AML-193 (cell line): Measurements from ENCODE around the gene UMAD1.

Experiments used
- DNase-seq, 2 experiments: peaks; one replicate each; lab custom pipeline; 2025; lab: John Stamatoyannopoulos, UW

UMAD1 gene

GRCh38 chr7:7688956-7689355 lies 48.4 kb downstream of the UMAD1 start:
- DNase-seq, result no peak

GRCh38 chr7:7693881-7694280 lies 53.3 kb downstream of the UMAD1 start:
- DNase-seq, result no peak

- no peak for DNase-seq
These were observed 54.0 kb downstream of the UMAD1 start for GRCh38 chr7:7694542-7694941.

GRCh38 chr7:7695111-7695817 lies 54.7 kb downstream of the UMAD1 start:
- no peak for DNase-seq

GRCh38 chr7:7696458-7697119 lies 56.0 kb downstream of the UMAD1 start:
- no peak for DNase-seq

- DNase-seq, result no peak
These were observed 58.4 kb downstream of the UMAD1 start for GRCh38 chr7:7698930-7699329.

- DNase-seq, result no peak
These were observed 58.8 kb downstream of the UMAD1 start for GRCh38 chr7:7699380-7699779.

GRCh38 chr7:7699970-7700369 lies 59.4 kb downstream of the UMAD1 start:
- no peak for DNase-seq

- no peak for DNase-seq
These were observed 61.0 kb downstream of the UMAD1 start for GRCh38 chr7:7701527-7701926.

GRCh38 chr7:7702826-7703225 lies 62.3 kb downstream of the UMAD1 start:
- DNase-seq, result no peak

- DNase-seq, result no peak
These were observed 62.9 kb downstream of the UMAD1 start for GRCh38 chr7:7703427-7703826.

- no peak for DNase-seq
These were observed 64.3 kb downstream of the UMAD1 start for GRCh38 chr7:7704867-7705266.

- DNase-seq, result no peak
These were observed 64.8 kb downstream of the UMAD1 start for GRCh38 chr7:7705318-7705717.

GRCh38 chr7:7706101-7706511 lies 65.6 kb downstream of the UMAD1 start:
- DNase-seq, result no peak

- DNase-seq, result no peak
These were observed 66.1 kb downstream of the UMAD1 start for GRCh38 chr7:7706556-7707172.

- no peak for DNase-seq
These were observed 66.7 kb downstream of the UMAD1 start for GRCh38 chr7:7707246-7707645.

- DNase-seq, result no peak
These were observed 67.3 kb downstream of the UMAD1 start for GRCh38 chr7:7707806-7708205.

GRCh38 chr7:7709291-7709690 lies 68.7 kb downstream of the UMAD1 start:
- DNase-seq, result no peak

GRCh38 chr7:7710469-7710868 lies 69.9 kb downstream of the UMAD1 start:
- DNase-seq, result no peak

- no peak for DNase-seq
These were observed 73.2 kb downstream of the UMAD1 start for GRCh38 chr7:7713730-7714129.

GRCh38 chr7:7718492-7718891 lies 77.9 kb downstream of the UMAD1 start, which contains the start of gene RPA3:
RPA3 (minus strand) TSS chr7:7718607; CDS start chr7:7640418, 78,189 bp downstream.
- no peak for DNase-seq

- DNase-seq, result no peak
These were observed 78.7 kb downstream of the UMAD1 start for GRCh38 chr7:7719236-7719635.

- no peak for DNase-seq
These were observed 79.6 kb downstream of the UMAD1 start for GRCh38 chr7:7720193-7720592.
